HepG2 (cell line): ENCODE results near the gene CALD1. TPM values are rescaled to one million over a fixed set of nuclear protein-coding genes. Genes with fewer than 3 reads are reported as not detected.

Experiments used
- ATAC-seq: fragments of 200-7000 bp; cut with Tn5 transposase; 3 replicates; pipeline ENCODE4 v1.9.1; 2020; ENCODE audit warnings: mild to moderate bottlenecking, moderate library complexity
- BruUV-seq: library from RNA; stranded (reverse); fragments of 400-500 nt; replicated peaks from 2 replicates; lab custom pipeline; 2021; lab: Mats Ljungman, UMichigan
- CTCF ChIA-PET: fragments of 300-600 bp; formaldehyde crosslinking; extraction: SDS; loops from one replicate; lab custom pipeline; 2021; ENCODE audit warnings: low total read pairs, inconsistent platforms, low intra/inter-chr PET ratio; lab: Yijun Ruan, JAX
- POLR2A ChIA-PET: fragments of 350-600 bp; sonication (Branson Sonifier 250); formaldehyde crosslinking; loops from one replicate; lab custom pipeline; 2020; ENCODE audit warnings: antibody characterized with exemption, inconsistent platforms; lab: Yijun Ruan, JAX
- DNase-seq: peaks from one replicate; pipeline ENCODE4 v3.0.0-alpha.2; 2015; ENCODE audit warnings: low spot score
- FAIRE-seq: peaks from 3 replicates; lab custom pipeline; 2011; peaks lifted over from hg19 to GRCh38; lab: Jason Lieb, UNC
- H2AFZ ChIP-seq: one replicate; pipeline ENCODE4 v1.6.1; 2011; ENCODE audit warnings: low read length, inconsistent platforms
- H3K27ac ChIP-seq: fragments of 300-600 bp; 3 replicates; pipeline ENCODE4 v1.8.0; 2011; ENCODE audit warnings: mixed run types, mild to moderate bottlenecking, mixed read lengths, low read length, inconsistent platforms; ENCODE audit not compliant: insufficient read depth; ENCODE audit errors: extremely low read length
- H3K27me3 ChIP-seq, 2 experiments: fragments of 200-600 bp in 1 of 2; 2 replicates in 1 of 2; 3 replicates in 1 of 2; pipeline versions ENCODE4 v1.6.0 to v1.8.0; 2011; ENCODE audit warnings: low read length in 2 of 2, mild to moderate bottlenecking in 2 of 2, moderate library complexity in 2 of 2, inconsistent platforms in 1 of 2; ENCODE audit not compliant: insufficient read depth in 2 of 2, control insufficient read depth in 1 of 2
- H3K36me3 ChIP-seq, 2 experiments: fragments of 200-600 bp in 1 of 2; replicated peaks in 1 of 2; 2 replicates in 1 of 2; 3 replicates in 1 of 2; pipeline versions ENCODE4 v1.5.1 to v1.8.0; 2011; ENCODE audit warnings: low read length in 2 of 2, inconsistent platforms in 1 of 2; ENCODE audit not compliant: insufficient read depth in 2 of 2, control insufficient read depth in 1 of 2
- H3K4me1 ChIP-seq: 2 replicates; pipeline ENCODE4 v1.5.1; 2012; ENCODE audit warnings: low read length, inconsistent platforms; ENCODE audit not compliant: insufficient read depth
- H3K4me2 ChIP-seq: 2 replicates; pipeline ENCODE4 v1.6.0; 2011; ENCODE audit warnings: low read depth, low read length, inconsistent platforms
- H3K4me3 ChIP-seq, 3 experiments: fragments of 200-600 bp in 1 of 3; sonication (generic), shearing (Covaris generic) in 1 of 3; replicated peaks in 1 of 3; 2 replicates each; pipeline ENCODE4 v1.5.1; 2011 to 2016; ENCODE audit warnings: low read length in 3 of 3, inconsistent platforms in 2 of 3, low read depth in 2 of 3, mild to moderate bottlenecking in 2 of 3, control low read depth in 1 of 3, mixed read lengths in 1 of 3; ENCODE audit not compliant: insufficient read depth in 1 of 3
- H3K79me2 ChIP-seq: one replicate; pipeline ENCODE4 v1.6.1; 2011; ENCODE audit warnings: low read length, inconsistent platforms; ENCODE audit not compliant: insufficient read depth
- H3K9ac ChIP-seq: 2 replicates; pipeline ENCODE4 v1.6.0; 2011; ENCODE audit warnings: mild to moderate bottlenecking, low read depth, low read length, inconsistent platforms; ENCODE audit not compliant: insufficient read depth
- H3K9me3 ChIP-seq: 2 replicates; pipeline ENCODE4 v1.5.1; 2012; ENCODE audit warnings: mild to moderate bottlenecking, low read length
- H4K20me1 ChIP-seq: 2 replicates; pipeline ENCODE4 v1.6.0; 2011; ENCODE audit warnings: inconsistent platforms, mild to moderate bottlenecking, low read length, moderate library complexity; ENCODE audit not compliant: insufficient read depth
- ARID2 ChIP-seq: sonication (generic); formaldehyde crosslinking; IDR thresholded peaks from 2 replicates; pipeline ENCODE4 v1.8.1; 2022; ENCODE audit warnings: mild to moderate bottlenecking, missing genetic modification reagents, borderline replicate concordance
- BCL6 ChIP-seq: IDR thresholded peaks from 2 replicates; pipeline ENCODE4 v1.6.1; 2016; ENCODE audit warnings: missing genetic modification reagents, missing compliant biosample characterization
- DZIP1 ChIP-seq: sonication (generic); formaldehyde crosslinking; IDR thresholded peaks from 2 replicates; pipeline ENCODE4 v1.5.0; 2020; ENCODE audit warnings: mild to moderate bottlenecking, missing genetic modification reagents
- ETV5 ChIP-seq: IDR thresholded peaks from 2 replicates; pipeline ENCODE4 v1.6.1; 2018; ENCODE audit warnings: missing biosample characterization, missing genetic modification reagents, inconsistent platforms, borderline replicate concordance
- HIVEP1 ChIP-seq: sonication (generic); formaldehyde crosslinking; IDR thresholded peaks from 2 replicates; pipeline ENCODE4 v1.4.0; 2020; ENCODE audit warnings: mild to moderate bottlenecking, missing genetic modification reagents
- MTA3 ChIP-seq: sonication (generic); formaldehyde crosslinking; IDR thresholded peaks from 2 replicates; pipeline ENCODE4 v1.4.0; 2020; ENCODE audit warnings: missing genetic modification reagents
- PCBP1 ChIP-seq: fragments of 200-400 bp; formaldehyde crosslinking; IDR thresholded peaks from 2 replicates; pipeline ENCODE4 v1.6.1; 2017; ENCODE audit warnings: mild to moderate bottlenecking, low read depth, low read length, borderline replicate concordance
- RCOR2 ChIP-seq: IDR thresholded peaks from 2 replicates; pipeline ENCODE4 v1.6.1; 2016; ENCODE audit warnings: missing biosample characterization, missing genetic modification reagents
- ZNF143 ChIP-seq: sonication (generic); formaldehyde crosslinking; IDR thresholded peaks from 2 replicates; pipeline ENCODE4 v1.4.0; 2020; ENCODE audit warnings: missing genetic modification reagents
- ZNF337 ChIP-seq: sonication (generic); formaldehyde crosslinking; IDR thresholded peaks from 2 replicates; pipeline ENCODE4 v1.5.1; 2020; ENCODE audit warnings: missing genetic modification reagents, low read depth, mild to moderate bottlenecking, borderline replicate concordance
- ZNF468 ChIP-seq: sonication (generic); formaldehyde crosslinking; IDR thresholded peaks from 2 replicates; pipeline ENCODE4 v1.8.0; 2022; ENCODE audit warnings: mild to moderate bottlenecking, moderate library complexity, missing genetic modification reagents
- ZNF501 ChIP-seq: sonication (generic); formaldehyde crosslinking; IDR thresholded peaks from 2 replicates; pipeline ENCODE4 v1.5.1; 2020; ENCODE audit warnings: mild to moderate bottlenecking, moderate library complexity, missing genetic modification reagents
- ZNF580 ChIP-seq: IDR thresholded peaks from 2 replicates; pipeline ENCODE4 v1.6.1; 2016; ENCODE audit warnings: low read depth, borderline replicate concordance
- WGBS: methylation state at CpG from one replicate; pipeline ENCODE4 v1.1.6; 2017; ENCODE audit warnings: low lambda C conversion rate; 5-methylcytosine and 5-hydroxymethylcytosine counted together
- in situ Hi-C: cut with HindIII; loops from 2 replicates; pipeline ENCODE4 v1.10.0; 2017; ENCODE audit warnings: low pct_unique_long_range_greater_than_20kb; ENCODE audit not compliant: extremely low pct_ligation_motif_present
- intact Hi-C: fragments of 100-400 bp; cut with micrococcal nuclease; formaldehyde crosslinking; loops from one replicate; pipeline ENCODE4 v1.10.0; 2022; ENCODE audit not compliant: unreplicated experiment
- polyA plus RNA-seq, 8 experiments: library from polyadenylated mRNA; depleted of rRNA in 3 of 8; stranded (reverse) in 7 of 8; unstranded in 1 of 8; fragments of >200 nt; fragmentation: Illumina TruSeq in 4 of 8; extraction: Trizol in 4 of 8; gene quantifications; 2 replicates each; pipeline versions ENCODE4 v1.2.1 to v1.2.3, GENCODE V29; 2011 to 2016; ENCODE audit warnings: low read depth in 4 of 8, missing spikeins in 1 of 8, mixed read lengths in 1 of 8; ENCODE audit not compliant: insufficient read depth in 1 of 8
- total RNA-seq, 5 experiments: library from RNA; depleted of rRNA; stranded (reverse); fragments of >200 nt; fragmentation: Illumina TruSeq; extraction: Trizol; gene quantifications; 2 replicates each; pipeline ENCODE4 v1.2.3, GENCODE V29; 2016; ENCODE audit warnings: low read depth in 1 of 5
- TF ChIP-seq, protein P1 (sequence below): sonication (generic); formaldehyde crosslinking; IDR thresholded peaks from 2 replicates; pipeline ENCODE4 v1.8.0; 2023; ENCODE audit warnings: mild to moderate bottlenecking, missing genetic modification reagents
- TF ChIP-seq, protein P2 (sequence below): sonication (generic); formaldehyde crosslinking; IDR thresholded peaks from 2 replicates; pipeline ENCODE4 v1.5.0; 2020; ENCODE audit warnings: mild to moderate bottlenecking, missing genetic modification reagents, moderate library complexity
- TF ChIP-seq, protein P3 (sequence below): sonication (generic); formaldehyde crosslinking; IDR thresholded peaks from 2 replicates; pipeline ENCODE4 v1.4.0; 2020; ENCODE audit warnings: missing genetic modification reagents, mild to moderate bottlenecking, borderline replicate concordance

CALD1 gene
- total and polyA plus RNA-seq, 2 of the 13 experiments (the other 11 are each of a cell fraction or from before 2014, with no cell fraction given): 53.0 to 112 TPM

DNA sequence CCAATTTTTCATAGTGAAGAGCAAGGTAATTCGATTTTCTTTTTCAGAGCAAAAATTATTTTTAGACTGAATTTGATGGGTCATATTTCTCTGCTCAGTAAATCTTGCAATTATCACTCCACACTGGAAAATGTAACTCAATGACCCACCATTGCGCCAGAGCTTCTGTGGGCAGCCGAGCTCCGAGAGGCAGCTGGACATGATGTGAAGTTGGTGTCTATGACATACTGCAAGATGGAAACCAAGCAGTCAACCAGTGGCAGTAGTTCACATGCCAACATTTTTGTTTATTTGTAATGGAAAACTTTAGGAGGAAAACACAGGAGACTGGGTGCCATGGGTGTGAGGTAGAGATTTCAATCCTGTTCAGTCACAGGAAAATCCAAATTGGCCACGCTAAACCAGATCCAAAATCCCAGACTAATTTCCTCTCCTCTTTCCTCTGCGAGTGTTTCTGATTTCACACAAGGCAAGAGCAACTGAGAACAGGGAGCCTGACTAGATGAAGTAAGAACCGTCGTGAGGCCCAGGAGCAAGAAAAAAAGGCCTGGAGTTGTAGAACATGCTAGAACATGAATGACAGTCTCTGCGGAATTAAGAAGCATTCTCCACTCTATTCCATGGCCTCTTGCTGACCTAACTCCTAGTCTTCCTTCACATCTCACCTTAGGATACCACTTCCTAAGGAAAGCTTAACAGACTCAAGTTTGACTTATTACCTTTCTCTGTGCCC is 39.3 kb downstream of the CALD1 start:
- intact Hi-C loops (no loop called here), in situ Hi-C loops (no loop called here)
- H3K4me2 ChIP-seq: no peak overlapping the region
- no peak for DNase-seq
- CTCF ChIA-PET: no interaction called here
- H2AFZ ChIP-seq: no peak overlapping the region
- H3K27ac ChIP-seq: no peak overlapping the region
- H3K79me2 ChIP-seq: no peaks in the 10 kb centered on the region
- ATAC-seq: no peak
- H3K4me3 ChIP-seq: no peak overlapping the region
- POLR2A ChIA-PET: no interaction called here
- no peaks in the 10 kb centered on the region for H3K36me3 ChIP-seq
- no peak for FAIRE-seq
- H3K27me3 ChIP-seq: no peaks in the 10 kb centered on the region
- H3K9me3 ChIP-seq: no peaks in the 10 kb centered on the region
- no TSS peak for BruUV-seq
- no peaks in the 10 kb centered on the region for H4K20me1 ChIP-seq
- H3K9ac ChIP-seq: no peak overlapping the region
- no peaks in the 10 kb centered on the region for H3K4me1 ChIP-seq
- 69% methylated on average over 9 of the region's 9 CpGs for WGBS
- TF ChIP-seq ZNF143: no peak
- no peak for TF ChIP-seq ZNF468 (CRISPR knock-in tag)
- TF ChIP-seq ARID2 (CRISPR knock-in tag): no peak
- TF ChIP-seq ZNF501 (CRISPR knock-in tag): no peak
- no peak for TF ChIP-seq BCL6 (CRISPR knock-in tag)
- TF ChIP-seq ZNF337 (CRISPR knock-in tag): no peak
- no peak for TF ChIP-seq ZNF580 (CRISPR knock-in tag)
- TF ChIP-seq, protein P1, sequence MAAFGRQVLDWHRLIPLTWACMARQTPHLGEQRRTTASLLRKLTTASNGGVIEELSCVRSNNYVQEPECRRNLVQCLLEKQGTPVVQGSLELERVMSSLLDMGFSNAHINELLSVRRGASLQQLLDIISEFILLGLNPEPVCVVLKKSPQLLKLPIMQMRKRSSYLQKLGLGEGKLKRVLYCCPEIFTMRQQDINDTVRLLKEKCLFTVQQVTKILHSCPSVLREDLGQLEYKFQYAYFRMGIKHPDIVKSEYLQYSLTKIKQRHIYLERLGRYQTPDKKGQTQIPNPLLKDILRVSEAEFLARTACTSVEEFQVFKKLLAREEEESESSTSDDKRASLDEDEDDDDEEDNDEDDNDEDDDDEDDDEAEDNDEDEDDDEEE (CRISPR knock-in tag): no peak
- TF ChIP-seq, protein P2, sequence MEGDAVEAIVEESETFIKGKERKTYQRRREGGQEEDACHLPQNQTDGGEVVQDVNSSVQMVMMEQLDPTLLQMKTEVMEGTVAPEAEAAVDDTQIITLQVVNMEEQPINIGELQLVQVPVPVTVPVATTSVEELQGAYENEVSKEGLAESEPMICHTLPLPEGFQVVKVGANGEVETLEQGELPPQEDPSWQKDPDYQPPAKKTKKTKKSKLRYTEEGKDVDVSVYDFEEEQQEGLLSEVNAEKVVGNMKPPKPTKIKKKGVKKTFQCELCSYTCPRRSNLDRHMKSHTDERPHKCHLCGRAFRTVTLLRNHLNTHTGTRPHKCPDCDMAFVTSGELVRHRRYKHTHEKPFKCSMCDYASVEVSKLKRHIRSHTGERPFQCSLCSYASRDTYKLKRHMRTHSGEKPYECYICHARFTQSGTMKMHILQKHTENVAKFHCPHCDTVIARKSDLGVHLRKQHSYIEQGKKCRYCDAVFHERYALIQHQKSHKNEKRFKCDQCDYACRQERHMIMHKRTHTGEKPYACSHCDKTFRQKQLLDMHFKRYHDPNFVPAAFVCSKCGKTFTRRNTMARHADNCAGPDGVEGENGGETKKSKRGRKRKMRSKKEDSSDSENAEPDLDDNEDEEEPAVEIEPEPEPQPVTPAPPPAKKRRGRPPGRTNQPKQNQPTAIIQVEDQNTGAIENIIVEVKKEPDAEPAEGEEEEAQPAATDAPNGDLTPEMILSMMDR (CRISPR knock-in tag): no peak
- TF ChIP-seq, protein P3, sequence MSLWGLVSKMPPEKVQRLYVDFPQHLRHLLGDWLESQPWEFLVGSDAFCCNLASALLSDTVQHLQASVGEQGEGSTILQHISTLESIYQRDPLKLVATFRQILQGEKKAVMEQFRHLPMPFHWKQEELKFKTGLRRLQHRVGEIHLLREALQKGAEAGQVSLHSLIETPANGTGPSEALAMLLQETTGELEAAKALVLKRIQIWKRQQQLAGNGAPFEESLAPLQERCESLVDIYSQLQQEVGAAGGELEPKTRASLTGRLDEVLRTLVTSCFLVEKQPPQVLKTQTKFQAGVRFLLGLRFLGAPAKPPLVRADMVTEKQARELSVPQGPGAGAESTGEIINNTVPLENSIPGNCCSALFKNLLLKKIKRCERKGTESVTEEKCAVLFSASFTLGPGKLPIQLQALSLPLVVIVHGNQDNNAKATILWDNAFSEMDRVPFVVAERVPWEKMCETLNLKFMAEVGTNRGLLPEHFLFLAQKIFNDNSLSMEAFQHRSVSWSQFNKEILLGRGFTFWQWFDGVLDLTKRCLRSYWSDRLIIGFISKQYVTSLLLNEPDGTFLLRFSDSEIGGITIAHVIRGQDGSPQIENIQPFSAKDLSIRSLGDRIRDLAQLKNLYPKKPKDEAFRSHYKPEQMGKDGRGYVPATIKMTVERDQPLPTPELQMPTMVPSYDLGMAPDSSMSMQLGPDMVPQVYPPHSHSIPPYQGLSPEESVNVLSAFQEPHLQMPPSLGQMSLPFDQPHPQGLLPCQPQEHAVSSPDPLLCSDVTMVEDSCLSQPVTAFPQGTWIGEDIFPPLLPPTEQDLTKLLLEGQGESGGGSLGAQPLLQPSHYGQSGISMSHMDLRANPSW: no peak
- no peak for TF ChIP-seq DZIP1
- no peak for TF ChIP-seq RCOR2 (CRISPR knock-in tag)
- TF ChIP-seq HIVEP1 (CRISPR knock-in tag): no peak
- TF ChIP-seq MTA3 (CRISPR knock-in tag): no peak
- no peak for TF ChIP-seq ETV5 (CRISPR knock-in tag)
- TF ChIP-seq PCBP1: no peak
